ENCODE measurements around the gene KEAP1. TPM values are rescaled to one million over a fixed set of nuclear protein-coding genes. Genes with fewer than 3 reads are reported as not detected.
A peak's percentile ranks its signal among the peaks of the same experiment; 100 is the strongest.

Gene KEAP1
- total and polyA plus RNA-seq, 2 of the 8 experiments (the other 6 are each of a cell fraction or from before 2014, with no cell fraction given): 80.6 to 106 TPM

- TF ChIP-seq RXRA (IDR thresholded peaks at IDR 0.05; ENCODE audit: insufficient read depth, low read depth, low read length) (no peak), NANOG (IDR thresholded peaks at IDR 0.05; ENCODE audit: insufficient read depth, low read depth, low read length, poor library complexity, severe bottlenecking) (no peak), CBX8 (IDR thresholded peaks at IDR 0.05; ENCODE audit: borderline replicate concordance, low read depth, low read length) (no peak), RBBP5 (IDR thresholded peaks at IDR 0.05; ENCODE audit: borderline replicate concordance, low read depth, low read length) (no peak), PHF8 (conservative IDR thresholded peaks at IDR 0.05; ENCODE audit: low read depth, low read length) (0 out of 2 replicates have a peak, but pooled peaks have one; percentile 0), JUND (IDR thresholded peaks at IDR 0.05; ENCODE audit: low read length) (no peak), EGR1 (IDR thresholded peaks at IDR 0.05; ENCODE audit: borderline replicate concordance, low read depth, low read length) (peak; percentile 14; the same call in 1 of the 2 replicates), RAD21 (IDR thresholded peaks at IDR 0.05 in 1 of 2, conservative IDR thresholded peaks at IDR 0.05 in 1 of 2; ENCODE audit: low read depth in 2 of 2, low read length in 2 of 2) (no peak), BCL11A (IDR thresholded peaks at IDR 0.05; ENCODE audit: low read depth in 2 of 2, low read length in 2 of 2) (no peak), NRF1 (IDR thresholded peaks at IDR 0.05; ENCODE audit: low read depth, low read length) (no peak), JUN (IDR thresholded peaks at IDR 0.05; ENCODE audit: low read depth, low read length) (no peak), MAFK (IDR thresholded peaks at IDR 0.05; ENCODE audit: low read depth, low read length) (no peak), TAF7 (optimal IDR thresholded peaks at IDR 0.05; ENCODE audit: borderline replicate concordance, low read depth, low read length) (no peak), MAX (IDR thresholded peaks at IDR 0.05) (no peak), GABPA (IDR thresholded peaks at IDR 0.05; ENCODE audit: borderline replicate concordance, insufficient read depth, low read length) (no peak), POLR2A (IDR thresholded peaks at IDR 0.05; ENCODE audit: control extremely low read depth in 1 of 2, low read depth in 2 of 2, low read length in 2 of 2) (no peak), CEBPB (IDR thresholded peaks at IDR 0.05; ENCODE audit: low read depth, low read length) (no peak), HDAC2 (IDR thresholded peaks at IDR 0.05; ENCODE audit: borderline replicate concordance in 1 of 2, low read depth in 2 of 2, low read length in 2 of 2) (no peak; a peak in 1 of 4 replicates)
- TF ChIP-seq, protein P1, sequence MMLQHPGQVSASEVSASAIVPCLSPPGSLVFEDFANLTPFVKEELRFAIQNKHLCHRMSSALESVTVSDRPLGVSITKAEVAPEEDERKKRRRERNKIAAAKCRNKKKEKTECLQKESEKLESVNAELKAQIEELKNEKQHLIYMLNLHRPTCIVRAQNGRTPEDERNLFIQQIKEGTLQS (IDR thresholded peaks at IDR 0.05; ENCODE audit: insufficient read depth, low read depth, low read length): no peak
Observed at GRCh38 chr19:10517361-10517759, 14.2 kb upstream of the KEAP1 start, which contains the start of gene S1PR5 (continued).

All from H1 (cell line).